NCI-H2227 (cell line): ENCODE data around the gene DDX23.
A peak's percentile ranks its signal among the peaks of the same experiment; 100 is the strongest.

Experiments used
- DNase-seq: peaks from one replicate; lab custom pipeline; 2025; ENCODE audit not compliant: unreplicated experiment; lab: John Stamatoyannopoulos, UW

The DDX23 gene

DNA sequence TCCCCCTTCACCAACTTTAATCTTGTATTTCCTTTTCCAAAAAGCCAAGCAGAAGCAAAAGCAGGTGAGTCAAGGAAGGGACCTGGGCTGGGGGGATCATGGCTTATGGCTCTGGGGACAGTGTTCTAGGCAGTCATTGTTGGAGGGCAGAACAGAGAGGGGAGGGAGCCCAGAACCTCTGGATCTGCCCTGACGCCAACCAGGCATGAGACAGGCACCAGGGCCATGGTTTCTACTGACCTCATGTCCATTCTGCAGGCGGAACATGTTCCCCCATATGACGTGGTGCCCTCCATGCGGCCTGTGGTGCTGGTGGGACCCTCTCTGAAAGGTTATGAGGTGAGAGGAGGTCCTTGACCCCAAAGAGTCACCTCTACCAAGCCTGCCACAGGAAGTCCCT lies 27.1 kb downstream of the DDX23 start:
- no peak for DNase-seq

- DNase-seq, result no peak
These were observed 27.9 kb downstream of the DDX23 start for GRCh38 chr12:48824112-48824511.

- DNase-seq, result no peak
These were observed 28.7 kb downstream of the DDX23 start for GRCh38 chr12:48823281-48823680.

GRCh38 chr12:48822711-48823110 lies 29.3 kb downstream of the DDX23 start:
- DNase-seq, result no peak

- DNase-seq, result no peak
These were observed 29.8 kb downstream of the DDX23 start for GRCh38 chr12:48822139-48822538.

- DNase-seq, result no peak
These were observed 31.8 kb downstream of the DDX23 start for GRCh38 chr12:48819986-48820725.

DNA sequence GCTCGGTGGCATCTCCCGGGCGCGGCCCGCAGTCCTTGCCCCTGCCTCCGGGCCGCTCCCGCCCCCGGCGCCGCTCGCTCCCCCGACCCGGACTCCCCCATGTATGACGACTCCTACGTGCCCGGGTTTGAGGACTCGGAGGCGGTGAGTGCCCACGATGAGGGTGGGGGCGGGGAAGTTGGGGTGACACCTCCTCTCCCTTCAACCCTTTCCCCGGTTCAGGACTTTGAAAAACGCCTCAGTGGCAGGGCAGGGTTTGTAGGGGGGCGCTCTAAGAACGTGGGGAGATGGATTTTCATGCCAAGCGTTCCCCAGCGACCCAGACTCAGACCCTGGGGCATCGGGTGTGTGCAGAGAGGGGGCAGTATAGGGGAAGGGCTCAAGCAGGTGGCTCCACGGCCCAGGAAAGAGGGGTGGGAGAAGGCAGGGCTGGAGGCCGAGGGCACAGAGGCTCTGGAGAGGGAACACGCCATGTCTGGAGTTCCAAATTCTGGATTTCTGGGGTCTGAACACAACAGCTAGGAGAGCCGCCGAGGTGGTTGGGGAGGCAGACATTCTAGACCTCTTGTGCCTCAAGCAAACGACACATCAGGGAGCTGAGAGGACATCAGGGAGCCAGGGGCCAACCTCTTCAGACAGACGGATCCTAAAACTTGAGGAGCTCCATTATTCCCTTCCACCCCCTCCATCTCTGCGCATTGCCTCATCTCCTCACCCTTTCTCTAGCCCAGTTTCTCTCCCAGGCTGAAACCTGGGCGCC lies 33.0 kb downstream of the DDX23 start:
- peak; percentile 66 for DNase-seq

- peak; percentile 86 for DNase-seq
These were observed 33.8 kb downstream of the DDX23 start, which contains the start of gene CACNB3 for GRCh38 chr12:48817873-48818830. Gene CACNB3 (plus strand): TSS chr12:48818496. CDS start chr12:48818930, 434 bp downstream.

GRCh38 chr12:48816143-48816854 lies 35.7 kb downstream of the DDX23 start:
- DNase-seq, result no peak

DNA sequence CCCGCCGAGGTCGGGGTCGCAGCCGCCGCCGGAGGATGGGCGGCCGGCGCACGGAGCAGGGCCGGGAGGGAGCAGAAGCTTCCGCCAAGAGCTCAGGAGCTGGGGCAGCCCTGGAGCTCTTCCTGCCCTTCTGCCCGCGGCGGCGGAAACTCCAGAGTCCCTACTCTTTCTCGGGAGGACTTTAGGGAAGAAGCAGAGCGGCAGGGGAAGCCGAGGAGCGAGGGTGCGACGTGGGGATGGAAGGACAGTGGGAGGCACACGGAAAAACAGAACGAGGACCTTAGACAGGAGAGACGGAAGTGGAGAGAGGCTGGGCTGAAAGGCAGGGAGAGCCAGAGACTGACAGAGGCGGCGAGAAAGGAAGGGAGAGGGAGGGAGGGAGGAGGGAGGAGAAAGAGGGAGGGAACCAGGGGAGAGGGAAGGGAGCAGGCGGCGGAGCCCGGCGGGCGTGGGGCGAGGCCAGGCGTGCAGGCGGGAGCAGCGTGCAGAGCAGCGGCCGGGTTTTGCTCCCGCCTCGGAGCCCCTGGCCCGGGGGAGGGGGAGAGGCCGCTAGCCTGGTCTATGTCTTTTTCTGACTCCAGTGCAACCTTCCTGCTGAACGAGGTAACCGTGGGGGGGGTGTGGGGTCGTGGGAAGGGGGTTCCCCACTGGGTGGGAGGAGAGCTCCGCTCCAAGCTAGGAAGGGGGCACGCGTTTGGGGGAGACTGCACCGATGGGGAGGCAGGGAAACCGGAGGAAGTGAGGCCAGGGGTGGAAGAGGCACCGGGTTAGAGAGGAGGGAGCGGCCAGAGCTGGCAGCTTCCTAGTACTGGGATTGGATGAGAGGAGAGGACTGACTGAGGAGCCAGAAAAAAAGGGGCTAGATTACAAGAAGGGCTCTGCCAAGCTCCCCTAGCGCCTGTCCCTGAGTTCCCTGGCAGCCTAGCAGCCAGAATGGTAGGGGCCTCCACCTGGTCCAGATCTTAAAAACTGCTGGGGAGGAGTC lies 36.5 kb downstream of the DDX23 start:
- DNase-seq, result peak; percentile 81

DNA sequence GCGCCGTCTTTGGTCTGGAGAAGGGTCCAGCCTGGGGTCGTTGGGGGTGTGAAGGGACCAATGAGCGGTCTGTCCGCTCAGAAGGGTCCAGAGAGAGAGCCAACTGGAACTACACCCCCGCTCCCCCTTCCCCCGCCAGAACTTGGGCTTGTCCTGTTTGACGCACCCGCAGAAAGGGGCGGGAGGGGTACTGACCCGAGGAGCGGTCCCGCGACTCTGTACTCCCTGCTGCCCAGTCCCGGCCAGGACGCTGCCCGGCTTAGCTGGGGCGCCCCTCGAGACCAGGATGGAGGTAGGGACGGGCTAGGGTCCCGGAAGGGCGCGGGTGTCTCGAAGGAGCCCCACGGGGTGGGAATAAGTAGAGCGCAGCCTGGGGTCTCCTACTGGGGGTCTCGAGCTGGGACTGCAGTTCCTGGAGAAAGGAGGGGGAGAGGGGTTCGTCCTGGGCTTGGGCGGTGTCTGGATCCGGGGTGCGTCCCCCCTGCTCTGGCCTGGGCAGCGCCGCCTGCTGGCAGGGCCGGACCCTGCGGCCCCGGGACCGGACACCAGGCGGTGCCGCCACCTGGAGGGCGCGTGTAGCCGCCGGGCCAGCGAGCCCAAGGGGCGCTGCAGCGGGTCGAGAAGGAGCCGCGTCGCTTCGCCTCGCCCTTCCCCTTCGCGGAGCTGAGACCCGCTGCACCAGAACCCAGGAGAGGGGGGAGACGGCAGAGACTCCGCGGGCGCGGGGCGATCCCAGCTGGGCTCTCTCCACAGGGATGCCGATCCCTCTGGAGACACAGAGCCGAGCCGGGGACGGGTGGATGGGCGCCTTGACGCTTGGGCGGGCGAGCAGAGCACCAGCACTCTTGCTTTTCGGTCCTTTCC lies 37.5 kb downstream of the DDX23 start:
- DNase-seq, result peak; percentile 77

GRCh38 chr12:48813465-48814261 lies 38.3 kb downstream of the DDX23 start:
- DNase-seq, result no peak

DNA sequence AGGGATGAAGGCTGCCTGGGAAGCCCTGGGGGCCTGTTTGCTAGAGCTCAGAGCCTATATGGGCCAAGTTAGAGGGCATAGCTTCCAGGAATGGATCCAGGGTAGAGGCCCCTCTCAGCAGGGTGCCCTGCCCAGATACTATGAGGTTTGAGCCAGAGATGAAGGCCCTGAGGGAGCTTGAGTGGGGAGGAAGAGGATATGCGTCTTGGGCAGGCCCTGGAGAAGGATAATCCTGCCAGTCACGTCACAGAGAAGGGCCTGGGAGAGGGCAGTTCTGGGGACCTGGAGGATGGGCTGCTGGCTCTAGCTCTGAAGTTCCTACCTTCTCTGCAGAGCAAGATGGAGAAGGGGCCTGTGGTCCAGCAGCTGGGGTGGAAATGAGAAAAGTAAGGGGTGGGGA lies 39.6 kb downstream of the DDX23 start:
- no peak for DNase-seq

DNA sequence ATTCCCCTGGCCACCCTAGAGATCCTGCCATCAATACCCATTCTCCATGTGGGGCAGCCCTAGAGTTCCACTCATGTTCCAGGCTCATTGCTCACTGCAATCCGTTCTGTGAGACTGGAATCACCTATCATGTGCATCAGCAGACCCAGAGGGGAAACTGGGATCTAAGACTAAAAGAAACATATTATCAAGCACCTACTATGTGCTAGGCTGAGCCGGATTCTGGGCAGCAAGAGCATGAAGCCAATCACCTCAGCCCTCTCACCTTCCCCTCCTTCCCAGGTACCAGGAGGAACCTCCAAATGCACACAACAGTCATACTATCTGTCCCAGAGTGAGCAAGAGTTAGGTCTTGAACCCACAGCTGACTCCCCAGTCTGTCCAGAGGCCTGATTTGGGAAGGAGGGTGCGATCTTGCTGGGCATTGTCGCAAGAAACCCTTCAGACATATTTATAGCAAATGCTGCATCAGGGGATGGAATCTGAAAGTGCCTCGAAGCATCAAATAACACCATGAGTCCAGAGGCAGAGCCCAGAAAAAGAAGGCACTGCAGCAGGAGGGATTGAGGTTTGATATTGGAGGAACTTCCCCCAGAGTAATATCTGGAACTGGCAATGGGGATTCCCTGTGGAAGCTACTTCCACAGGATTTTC lies 40.4 kb downstream of the DDX23 start:
- no peak for DNase-seq

- no peak for DNase-seq
These were observed 41.0 kb downstream of the DDX23 start for GRCh38 chr12:48810903-48811431.

GRCh38 chr12:48807981-48808380 lies 44.0 kb downstream of the DDX23 start:
- DNase-seq, result no peak

DNA sequence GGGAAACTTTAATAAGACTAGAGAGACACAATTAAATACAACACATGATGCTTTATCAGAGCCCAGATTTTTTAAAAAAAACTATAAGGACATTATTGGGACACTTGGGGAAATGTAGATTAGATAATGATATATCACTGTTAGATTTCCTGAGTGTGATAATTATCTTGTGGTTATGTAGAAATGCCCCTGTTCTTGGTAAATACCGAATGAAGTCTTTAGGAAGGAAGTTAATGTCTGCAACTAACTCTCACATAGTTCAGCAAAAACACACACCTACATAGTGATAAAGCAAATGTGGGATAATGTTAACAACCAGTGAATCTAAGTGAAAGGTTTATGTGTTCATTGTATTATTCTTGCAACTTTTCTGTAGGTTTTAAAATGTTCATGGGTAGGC lies 48.3 kb downstream of the DDX23 start:
- DNase-seq, result no peak
